ENCODE results near the gene TMEM52B.
A peak's percentile ranks its signal among the peaks of the same experiment; 100 is the strongest.

Gene TMEM52B

DNA sequence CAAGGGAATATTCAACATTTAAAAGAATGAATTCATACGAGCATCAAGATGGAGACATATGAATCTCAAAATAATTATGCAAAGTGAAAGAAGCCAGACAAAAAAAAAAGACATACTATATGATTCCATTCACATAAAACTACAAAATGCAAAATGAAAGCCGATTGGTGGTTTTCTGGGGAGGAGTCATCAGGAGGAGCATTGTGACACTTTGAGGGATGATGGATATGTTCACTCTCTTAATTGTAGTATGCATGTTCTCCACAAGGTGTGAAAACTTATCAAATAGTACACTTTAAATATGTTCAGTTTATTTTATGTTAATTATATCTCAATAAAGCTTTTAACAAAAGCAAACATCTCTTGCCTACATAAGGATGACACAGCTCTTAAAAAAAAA, 20.4 kb upstream of the TMEM52B start:
- DNase-seq (ENCODE audit: low read depth): no peak
- TF ChIP-seq, protein P1, sequence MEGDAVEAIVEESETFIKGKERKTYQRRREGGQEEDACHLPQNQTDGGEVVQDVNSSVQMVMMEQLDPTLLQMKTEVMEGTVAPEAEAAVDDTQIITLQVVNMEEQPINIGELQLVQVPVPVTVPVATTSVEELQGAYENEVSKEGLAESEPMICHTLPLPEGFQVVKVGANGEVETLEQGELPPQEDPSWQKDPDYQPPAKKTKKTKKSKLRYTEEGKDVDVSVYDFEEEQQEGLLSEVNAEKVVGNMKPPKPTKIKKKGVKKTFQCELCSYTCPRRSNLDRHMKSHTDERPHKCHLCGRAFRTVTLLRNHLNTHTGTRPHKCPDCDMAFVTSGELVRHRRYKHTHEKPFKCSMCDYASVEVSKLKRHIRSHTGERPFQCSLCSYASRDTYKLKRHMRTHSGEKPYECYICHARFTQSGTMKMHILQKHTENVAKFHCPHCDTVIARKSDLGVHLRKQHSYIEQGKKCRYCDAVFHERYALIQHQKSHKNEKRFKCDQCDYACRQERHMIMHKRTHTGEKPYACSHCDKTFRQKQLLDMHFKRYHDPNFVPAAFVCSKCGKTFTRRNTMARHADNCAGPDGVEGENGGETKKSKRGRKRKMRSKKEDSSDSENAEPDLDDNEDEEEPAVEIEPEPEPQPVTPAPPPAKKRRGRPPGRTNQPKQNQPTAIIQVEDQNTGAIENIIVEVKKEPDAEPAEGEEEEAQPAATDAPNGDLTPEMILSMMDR (conservative IDR thresholded peaks at IDR 0.05; ENCODE audit: low read length): no peak
- H3K4me3 ChIP-seq (ENCODE audit: low read length): no peak overlapping the region

DNA sequence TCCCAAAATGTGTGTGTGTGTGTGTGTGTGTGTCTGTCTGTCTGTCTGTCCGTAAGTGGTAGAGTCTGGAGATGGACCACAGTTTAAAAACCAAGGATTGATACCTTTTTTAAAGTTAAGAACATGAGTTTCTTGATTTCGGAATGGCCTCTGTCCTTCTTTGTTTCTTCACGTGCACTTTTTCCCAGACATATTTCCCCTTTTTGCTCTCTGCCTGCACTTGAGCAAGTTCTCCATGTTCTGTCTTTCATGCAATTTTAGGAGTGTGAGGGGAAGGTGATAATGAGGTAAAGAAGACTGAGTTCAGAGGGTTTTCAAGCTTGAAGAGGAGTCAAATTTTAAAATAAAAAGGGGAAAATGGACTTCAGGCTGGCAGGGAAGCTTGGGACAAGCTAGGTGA, 19.6 kb upstream of the TMEM52B start:
- no peak overlapping the region for H3K4me3 ChIP-seq (ENCODE audit: low read length)
- no peak for DNase-seq (ENCODE audit: low read depth)
- TF ChIP-seq, protein P1 (conservative IDR thresholded peaks at IDR 0.05; ENCODE audit: low read length): no peak

DNA sequence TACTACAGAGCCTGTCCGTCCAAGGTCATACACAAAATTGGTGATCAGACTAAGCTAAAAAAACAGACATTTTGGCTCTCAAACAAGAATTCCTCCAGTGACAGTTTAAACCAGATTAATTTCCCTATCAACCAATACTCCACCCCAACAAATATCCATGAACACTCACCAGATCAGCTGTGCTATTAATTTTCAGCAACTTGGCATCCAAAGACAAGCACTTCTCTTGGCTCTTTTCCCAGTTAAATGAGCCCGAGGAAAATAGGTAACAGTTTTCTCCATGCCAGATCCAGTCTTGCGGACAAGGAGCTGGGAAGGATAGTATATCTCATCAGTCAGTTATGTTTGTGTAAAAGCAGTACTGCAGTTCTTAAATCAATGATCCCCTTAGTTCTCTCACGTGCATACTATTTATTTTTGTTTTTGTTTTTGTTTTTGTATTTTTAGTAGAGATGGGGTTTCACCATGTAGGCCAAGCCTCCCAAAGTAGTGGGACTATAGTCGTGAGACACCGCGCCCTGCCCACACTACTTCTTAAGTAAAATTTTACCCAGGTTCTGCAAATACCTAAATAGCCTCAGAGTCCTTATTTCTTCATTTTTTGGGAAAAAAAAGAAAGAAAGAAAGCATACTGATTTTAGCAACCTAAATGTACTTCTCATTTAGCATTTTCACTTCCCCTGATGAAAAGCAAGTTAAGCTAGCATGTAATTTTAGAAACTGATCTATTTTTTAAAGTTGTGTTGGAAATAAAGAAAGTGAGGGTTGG, 18.0 kb upstream of the TMEM52B start:
- DNase-seq (ENCODE audit: low read depth): no peak

DNA sequence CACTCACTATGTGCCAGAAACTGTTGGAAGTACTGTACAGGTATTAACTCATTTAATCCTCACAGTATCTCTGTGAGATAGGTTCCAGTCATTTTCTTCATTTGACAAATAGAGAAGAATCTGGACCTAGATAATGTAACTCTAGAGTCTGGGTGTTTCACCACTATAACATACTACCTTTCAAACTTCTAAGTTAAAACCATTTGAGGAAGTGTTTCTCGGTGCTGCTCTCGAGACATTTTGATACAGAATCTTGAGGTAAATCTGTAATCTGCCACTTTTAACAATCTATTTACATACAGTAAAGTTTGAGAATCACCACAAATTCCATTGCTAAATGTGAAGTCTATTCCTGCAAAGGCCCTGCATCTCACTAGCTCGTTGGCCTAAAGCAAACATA, 15.7 kb upstream of the TMEM52B start:
- no peak for DNase-seq (ENCODE audit: low read depth)
- TF ChIP-seq, protein P1 (conservative IDR thresholded peaks at IDR 0.05; ENCODE audit: low read length): no peak

More for the DNA sequence above, 18.0 kb upstream of the TMEM52B start:
- TF ChIP-seq, protein P1 (conservative IDR thresholded peaks at IDR 0.05; ENCODE audit: low read length): no peak
- no peak overlapping the region for H3K4me3 ChIP-seq (ENCODE audit: low read length)

DNA sequence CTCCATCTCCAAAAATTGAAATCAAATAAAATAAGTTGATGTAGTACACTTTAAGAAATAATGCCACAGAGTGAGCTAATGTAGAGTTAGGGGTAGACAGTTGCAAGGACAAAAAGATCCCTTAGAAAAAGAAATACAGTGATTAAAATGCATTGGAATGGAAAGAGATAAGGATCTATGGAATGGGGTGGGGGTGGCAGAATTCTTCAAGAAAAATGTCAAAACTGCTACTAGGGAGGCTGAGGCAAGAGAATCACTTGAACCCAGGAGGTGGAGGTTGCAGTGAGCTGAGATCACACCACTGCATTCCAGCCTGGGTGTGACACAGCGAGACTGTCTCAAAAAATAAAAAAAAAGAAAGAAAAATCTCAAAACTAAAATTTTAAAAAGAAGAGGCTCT, 13.4 kb upstream of the TMEM52B start:
- TF ChIP-seq, protein P1 (conservative IDR thresholded peaks at IDR 0.05; ENCODE audit: low read length): no peak
- no peak overlapping the region for H3K4me3 ChIP-seq (ENCODE audit: low read length)
- DNase-seq (ENCODE audit: low read depth): no peak

More for the DNA sequence above, 15.7 kb upstream of the TMEM52B start:
- no peak overlapping the region for H3K4me3 ChIP-seq (ENCODE audit: low read length)

DNA sequence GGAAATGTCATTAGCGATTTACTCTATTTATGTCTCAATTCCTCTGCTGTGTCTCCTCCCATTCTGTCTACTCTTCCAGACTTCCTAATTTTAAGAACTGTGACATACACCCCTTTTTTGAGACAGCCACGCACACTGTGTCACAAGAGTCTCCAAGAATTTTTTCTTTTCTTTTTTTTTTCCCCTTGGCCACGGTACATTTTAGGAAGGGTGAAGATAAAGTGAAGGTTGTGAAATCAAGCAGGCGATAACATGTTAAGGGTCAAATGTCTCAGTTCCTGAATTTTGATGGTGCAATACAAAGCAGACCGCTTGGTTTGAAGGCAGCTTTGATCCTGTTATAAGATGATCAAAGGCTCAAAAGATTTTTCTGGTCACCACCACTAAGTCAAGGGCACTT, 11.2 kb upstream of the TMEM52B start:
- no peak overlapping the region for H3K4me3 ChIP-seq (ENCODE audit: low read length)
- TF ChIP-seq, protein P1 (conservative IDR thresholded peaks at IDR 0.05; ENCODE audit: low read length): no peak
- DNase-seq (ENCODE audit: low read depth): no peak

DNA sequence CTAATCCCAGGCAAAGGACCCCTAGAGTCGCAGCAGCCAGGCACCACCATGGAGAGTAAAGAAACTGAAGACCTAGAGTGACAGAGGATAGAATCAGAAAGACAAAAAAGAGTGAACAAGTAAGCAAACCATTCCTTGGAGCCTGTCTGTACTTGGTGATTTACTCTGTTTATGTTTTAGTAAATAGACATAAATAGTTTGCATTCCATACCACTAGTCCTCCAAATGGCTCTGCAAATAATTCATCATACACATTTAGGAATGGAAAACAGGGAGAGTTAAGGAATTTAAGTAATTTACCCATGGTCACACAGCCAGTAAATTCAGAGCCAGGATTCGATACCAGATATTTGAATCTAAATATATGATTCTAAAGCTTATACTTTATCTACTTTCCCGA, 9.7 kb upstream of the TMEM52B start:
- TF ChIP-seq, protein P1 (conservative IDR thresholded peaks at IDR 0.05; ENCODE audit: low read length): no peak
- DNase-seq (ENCODE audit: low read depth): peak; percentile 85
- peak overlapping the region; percentile 26 for H3K4me3 ChIP-seq (ENCODE audit: low read length)

All from AG10803 (cell line).